ENCODE data around the gene MKRN2OS.

The MKRN2OS gene

GRCh38 chr3:12545473-12545791 is at the start of gene MKRN2OS:
Gene MKRN2OS (minus strand): TSS chr3:12545499. CDS start chr3:12545464, 35 bp downstream.
- peak; percentile 54 for DNase-seq (ENCODE audit: low read depth, low spot score)

- no peak for DNase-seq (ENCODE audit: low read depth, low spot score)
Measured at GRCh38 chr3:12593473-12593872, 48.2 kb upstream of the MKRN2OS start.

- no peak for DNase-seq (ENCODE audit: low read depth, low spot score)
Measured at GRCh38 chr3:12591997-12592715, 46.9 kb upstream of the MKRN2OS start.

GRCh38 chr3:12591456-12591855 is 46.2 kb upstream of the MKRN2OS start:
- no peak for DNase-seq (ENCODE audit: low read depth, low spot score)

- DNase-seq (ENCODE audit: low read depth, low spot score): no peak
Measured at GRCh38 chr3:12590096-12590495, 44.8 kb upstream of the MKRN2OS start.

- no peak for DNase-seq (ENCODE audit: low read depth, low spot score)
Measured at GRCh38 chr3:12588039-12589009, 43.0 kb upstream of the MKRN2OS start.

GRCh38 chr3:12586403-12586802 is 41.1 kb upstream of the MKRN2OS start:
- DNase-seq (ENCODE audit: low read depth, low spot score): no peak

GRCh38 chr3:12585970-12586369 is 40.7 kb upstream of the MKRN2OS start:
- DNase-seq (ENCODE audit: low read depth, low spot score): no peak

- no peak for DNase-seq (ENCODE audit: low read depth, low spot score)
Measured at GRCh38 chr3:12585181-12585580, 39.9 kb upstream of the MKRN2OS start.

- DNase-seq (ENCODE audit: low read depth, low spot score): no peak
Measured at GRCh38 chr3:12584083-12584482, 38.8 kb upstream of the MKRN2OS start.

GRCh38 chr3:12583280-12583679 is 38.0 kb upstream of the MKRN2OS start:
- no peak for DNase-seq (ENCODE audit: low read depth, low spot score)

GRCh38 chr3:12582730-12583129 is 37.4 kb upstream of the MKRN2OS start:
- DNase-seq (ENCODE audit: low read depth, low spot score): no peak

GRCh38 chr3:12579905-12580304 is 34.6 kb upstream of the MKRN2OS start:
- DNase-seq (ENCODE audit: low read depth, low spot score): no peak

- no peak for DNase-seq (ENCODE audit: low read depth, low spot score)
Measured at GRCh38 chr3:12579456-12579855, 34.2 kb upstream of the MKRN2OS start.

- DNase-seq (ENCODE audit: low read depth, low spot score): no peak
Measured at GRCh38 chr3:12578742-12579141, 33.4 kb upstream of the MKRN2OS start.

GRCh38 chr3:12577379-12577778 is 32.1 kb upstream of the MKRN2OS start:
- no peak for DNase-seq (ENCODE audit: low read depth, low spot score)

GRCh38 chr3:12574661-12575060 is 29.4 kb upstream of the MKRN2OS start:
- DNase-seq (ENCODE audit: low read depth, low spot score): no peak

- no peak for DNase-seq (ENCODE audit: low read depth, low spot score)
Measured at GRCh38 chr3:12574131-12574530, 28.8 kb upstream of the MKRN2OS start.

- DNase-seq (ENCODE audit: low read depth, low spot score): no peak
Measured at GRCh38 chr3:12571986-12572385, 26.7 kb upstream of the MKRN2OS start.

GRCh38 chr3:12569836-12570235 is 24.5 kb upstream of the MKRN2OS start:
- DNase-seq (ENCODE audit: low read depth, low spot score): no peak

GRCh38 chr3:12568747-12569146 is 23.4 kb upstream of the MKRN2OS start:
- DNase-seq (ENCODE audit: low read depth, low spot score): no peak

- DNase-seq (ENCODE audit: low read depth, low spot score): no peak
Measured at GRCh38 chr3:12566976-12567375, 21.7 kb upstream of the MKRN2OS start.

- no peak for DNase-seq (ENCODE audit: low read depth, low spot score)
Measured at GRCh38 chr3:12562451-12562850, 17.2 kb upstream of the MKRN2OS start.
